Measurements from ENCODE around the gene PITRM1.
"Not testable (repeated sequence)": the region's sequence is repeated elsewhere in the genome, so short reads cannot be mapped to it uniquely, and the experiment has no call there.

PITRM1 gene

DNA sequence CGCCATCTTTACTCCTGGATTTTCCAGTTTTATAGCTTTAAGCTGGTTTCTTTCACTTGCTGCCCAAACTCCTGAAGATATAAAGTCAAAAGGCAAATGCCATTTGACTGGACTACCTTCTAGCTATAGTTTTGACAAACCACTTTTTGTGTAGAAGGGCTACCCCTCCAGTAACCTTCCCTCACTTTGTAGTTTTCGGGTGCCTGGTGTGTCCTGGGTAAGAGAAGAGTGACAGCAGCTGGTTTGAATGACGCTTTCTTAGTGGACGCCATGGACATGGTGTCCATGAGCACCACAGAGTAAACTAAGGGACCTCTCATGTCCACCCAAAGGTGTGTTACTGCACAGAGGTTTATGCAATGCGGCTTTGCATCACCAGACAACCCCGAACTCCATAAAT lies 21.2 kb upstream of the PITRM1 start:
- DNase-seq (ENCODE audit: low read depth, low spot score): no peak
- in situ Hi-C loops (cut with HindIII; ENCODE audit: low sequenced_read_pairs): no loop called here
- H3K4me3 ChIP-seq (ENCODE audit: low read depth, low read length): no peak overlapping the region
- TF ChIP-seq, protein P1, sequence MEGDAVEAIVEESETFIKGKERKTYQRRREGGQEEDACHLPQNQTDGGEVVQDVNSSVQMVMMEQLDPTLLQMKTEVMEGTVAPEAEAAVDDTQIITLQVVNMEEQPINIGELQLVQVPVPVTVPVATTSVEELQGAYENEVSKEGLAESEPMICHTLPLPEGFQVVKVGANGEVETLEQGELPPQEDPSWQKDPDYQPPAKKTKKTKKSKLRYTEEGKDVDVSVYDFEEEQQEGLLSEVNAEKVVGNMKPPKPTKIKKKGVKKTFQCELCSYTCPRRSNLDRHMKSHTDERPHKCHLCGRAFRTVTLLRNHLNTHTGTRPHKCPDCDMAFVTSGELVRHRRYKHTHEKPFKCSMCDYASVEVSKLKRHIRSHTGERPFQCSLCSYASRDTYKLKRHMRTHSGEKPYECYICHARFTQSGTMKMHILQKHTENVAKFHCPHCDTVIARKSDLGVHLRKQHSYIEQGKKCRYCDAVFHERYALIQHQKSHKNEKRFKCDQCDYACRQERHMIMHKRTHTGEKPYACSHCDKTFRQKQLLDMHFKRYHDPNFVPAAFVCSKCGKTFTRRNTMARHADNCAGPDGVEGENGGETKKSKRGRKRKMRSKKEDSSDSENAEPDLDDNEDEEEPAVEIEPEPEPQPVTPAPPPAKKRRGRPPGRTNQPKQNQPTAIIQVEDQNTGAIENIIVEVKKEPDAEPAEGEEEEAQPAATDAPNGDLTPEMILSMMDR (IDR thresholded peaks at IDR 0.05; ENCODE audit: low read depth, low read length): no peak

DNA sequence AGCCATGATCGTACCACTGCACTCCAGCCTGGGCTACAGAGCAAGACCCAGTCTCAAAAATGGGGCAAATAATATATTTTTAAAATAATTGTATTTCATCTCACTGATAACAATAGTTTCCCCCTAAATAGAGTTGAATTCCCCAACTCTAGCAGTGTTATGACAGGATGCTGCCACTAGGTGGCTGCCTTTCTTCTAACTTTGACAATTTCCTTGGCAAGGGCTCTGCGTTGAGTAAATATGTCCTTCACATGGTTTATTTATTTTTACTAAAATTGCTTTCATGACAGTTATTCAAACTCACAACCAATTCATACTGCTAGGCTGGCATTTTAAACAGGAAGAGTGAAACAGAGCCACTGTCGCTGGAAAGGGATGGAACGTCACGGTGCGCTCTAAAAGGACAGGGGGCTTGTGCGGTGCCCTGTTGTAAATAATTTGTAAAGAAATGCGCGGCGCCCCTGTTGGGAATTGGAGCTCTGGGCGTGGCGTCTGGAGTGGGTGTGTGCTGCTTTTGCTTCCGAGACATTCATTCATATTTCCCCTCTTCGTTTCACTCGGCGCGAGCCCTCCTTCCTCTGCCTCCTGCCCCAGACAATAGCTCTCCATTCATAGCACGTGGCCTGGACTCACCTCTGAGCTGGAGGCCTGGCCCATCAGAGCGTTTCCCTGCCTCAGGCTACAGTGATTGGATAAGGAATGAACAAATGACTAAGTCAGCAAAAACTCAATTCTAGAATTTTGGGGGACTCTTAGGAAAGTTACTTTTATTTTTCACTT lies 20.5 kb upstream of the PITRM1 start:
- peak; percentile 71 for DNase-seq (ENCODE audit: low read depth, low spot score)
- H3K4me3 ChIP-seq (ENCODE audit: low read depth, low read length): peak overlapping the region; percentile 5
- TF ChIP-seq, protein P1 (IDR thresholded peaks at IDR 0.05; ENCODE audit: low read depth, low read length): peak; percentile 89
- in situ Hi-C loops (cut with HindIII; ENCODE audit: low sequenced_read_pairs): no loop called here

DNA sequence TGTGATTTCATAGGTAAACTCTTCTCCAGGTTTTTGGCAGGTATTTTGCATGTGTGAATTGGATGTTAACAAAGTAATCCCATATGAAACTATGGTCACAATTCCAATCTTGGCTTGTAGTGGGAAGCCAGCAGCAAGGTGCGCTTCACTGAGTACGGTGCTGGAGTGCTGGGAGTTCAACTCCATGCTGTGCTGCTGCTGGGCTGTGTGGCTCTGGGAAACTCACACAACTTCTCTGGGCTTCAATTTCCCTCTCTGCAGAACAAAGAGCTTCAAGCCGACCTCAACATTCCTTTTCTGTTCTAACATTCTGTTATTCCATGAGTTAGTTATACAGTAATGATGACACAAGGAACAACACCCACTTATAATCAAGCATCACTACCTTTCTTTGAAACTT lies 18.2 kb upstream of the PITRM1 start:
- TF ChIP-seq, protein P1 (IDR thresholded peaks at IDR 0.05; ENCODE audit: low read depth, low read length): no peak
- in situ Hi-C loops (cut with HindIII; ENCODE audit: low sequenced_read_pairs): no loop called here
- no peak overlapping the region for H3K4me3 ChIP-seq (ENCODE audit: low read depth, low read length)
- DNase-seq (ENCODE audit: low read depth, low spot score): no peak

DNA sequence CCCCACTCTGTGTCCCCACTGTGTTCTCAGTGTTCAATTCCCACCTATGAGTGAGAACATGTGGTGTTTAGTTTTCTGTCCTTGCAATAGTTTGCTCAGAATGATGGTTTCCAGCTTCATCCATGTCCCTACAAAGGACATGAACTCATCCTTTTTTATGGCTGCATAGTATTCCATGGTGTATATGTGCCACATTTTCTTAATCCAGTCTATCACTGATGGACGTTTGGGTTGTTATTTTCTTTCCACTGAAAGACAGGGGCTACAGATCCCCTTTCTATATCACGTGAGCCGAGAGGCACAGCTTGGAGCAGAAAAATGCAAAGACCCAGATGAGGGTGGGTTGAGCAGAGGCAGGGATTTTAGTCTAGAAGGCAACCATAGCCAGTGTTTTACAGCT lies 14.6 kb upstream of the PITRM1 start:
- in situ Hi-C loops (cut with HindIII; ENCODE audit: low sequenced_read_pairs); DNase-seq (ENCODE audit: low read depth, low spot score); H3K4me3 ChIP-seq (ENCODE audit: low read depth, low read length): not testable (repeated sequence)

DNA sequence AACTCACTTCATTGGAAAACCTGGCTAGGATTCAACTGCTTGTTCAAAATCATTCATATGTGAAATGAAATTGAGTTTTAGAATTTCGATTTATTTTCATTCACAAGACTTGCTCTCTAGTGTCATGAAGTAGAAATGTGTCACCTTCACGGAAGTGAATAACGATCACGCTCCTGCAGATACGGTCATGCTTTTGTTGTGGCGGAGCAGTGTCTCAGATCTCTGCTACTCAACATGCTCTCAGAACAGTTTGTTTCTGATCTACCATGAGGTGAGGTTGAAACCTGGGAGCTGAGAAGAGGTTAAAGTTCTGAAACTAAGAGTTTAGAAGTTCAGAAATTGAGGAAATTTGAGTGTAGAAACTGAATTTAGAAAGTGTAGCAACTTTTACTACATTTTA lies 13.8 kb upstream of the PITRM1 start:
- TF ChIP-seq, protein P1 (IDR thresholded peaks at IDR 0.05; ENCODE audit: low read depth, low read length): no peak
- no peak for DNase-seq (ENCODE audit: low read depth, low spot score)
- H3K4me3 ChIP-seq (ENCODE audit: low read depth, low read length): no peak overlapping the region
- in situ Hi-C loops (cut with HindIII; ENCODE audit: low sequenced_read_pairs): no loop called here

DNA sequence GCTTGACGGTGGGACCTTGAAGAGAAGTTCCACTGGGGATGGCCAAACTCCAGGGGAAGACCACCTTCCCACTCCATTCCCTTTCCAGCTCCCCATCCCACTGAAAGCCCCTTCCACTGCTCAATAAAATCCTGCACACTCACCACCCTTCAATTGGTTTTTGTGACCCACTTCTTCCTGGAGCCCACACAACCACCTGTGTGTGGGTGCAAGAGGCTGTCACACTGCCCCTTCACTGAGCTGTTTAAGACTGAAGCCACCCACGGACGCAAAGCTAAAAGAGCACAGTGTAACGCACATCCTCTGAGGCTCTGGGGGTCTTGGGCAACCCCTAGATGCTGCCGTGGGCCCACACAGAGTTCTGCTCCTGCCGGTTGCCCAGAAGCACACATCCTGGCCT lies 12.8 kb upstream of the PITRM1 start:
- no peak for DNase-seq (ENCODE audit: low read depth, low spot score)
- TF ChIP-seq, protein P1 (IDR thresholded peaks at IDR 0.05; ENCODE audit: low read depth, low read length): no peak
- in situ Hi-C loops (cut with HindIII; ENCODE audit: low sequenced_read_pairs): no loop called here
- no peak overlapping the region for H3K4me3 ChIP-seq (ENCODE audit: low read depth, low read length)

DNA sequence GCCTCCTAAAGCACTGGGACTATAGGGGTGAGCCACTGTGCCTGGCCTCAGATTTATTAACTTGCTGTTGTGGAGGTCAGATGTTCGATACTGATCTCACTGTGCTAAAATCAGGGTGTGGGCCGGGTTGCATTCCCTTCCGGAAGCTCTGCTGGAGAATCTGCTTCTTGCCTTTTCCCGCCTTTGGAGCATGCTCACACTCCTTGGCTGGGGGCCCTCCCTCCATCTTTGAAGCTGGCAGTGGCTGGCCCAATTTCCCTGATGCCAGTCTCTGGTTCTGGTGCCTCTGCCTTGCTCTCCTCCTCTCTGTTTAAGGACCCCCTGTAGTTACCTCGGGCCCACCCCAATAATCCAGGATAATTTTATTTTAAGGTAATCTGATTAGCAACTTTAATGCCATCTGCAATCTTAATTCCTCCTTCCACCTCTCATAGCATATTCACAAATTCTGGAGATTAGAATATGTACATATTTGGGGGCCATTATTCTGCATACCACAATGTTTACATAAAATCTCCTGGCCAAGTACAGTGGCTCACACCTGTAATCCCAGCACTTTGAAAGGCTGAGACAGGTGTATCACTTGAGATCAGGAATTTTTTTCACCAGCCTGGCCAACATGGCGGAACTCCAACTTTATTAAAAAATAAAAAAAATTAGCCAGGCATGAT lies 7.9 kb upstream of the PITRM1 start:
- TF ChIP-seq, protein P1 (IDR thresholded peaks at IDR 0.05; ENCODE audit: low read depth, low read length): no peak
- in situ Hi-C loops (cut with HindIII; ENCODE audit: low sequenced_read_pairs): no loop called here
- DNase-seq (ENCODE audit: low read depth, low spot score): no peak
- H3K4me3 ChIP-seq (ENCODE audit: low read depth, low read length): no peak overlapping the region
